HepG2 (cell line): ENCODE measurements around the gene HMGN1.

Source experiments
- CEBPG ChIP-seq: IDR thresholded peaks from 2 replicates; pipeline ENCODE4 v1.6.1; 2016
- CTCF ChIP-seq: sonication (generic); formaldehyde crosslinking; IDR thresholded peaks from 2 replicates; pipeline ENCODE4 v1.5.0; 2020; ENCODE audit warnings: mild to moderate bottlenecking, missing genetic modification reagents, moderate library complexity
- EZH2 ChIP-seq: conservative IDR thresholded peaks from 2 replicates; pipeline ENCODE4 v1.6.1; 2012; ENCODE audit warnings: mild to moderate bottlenecking, low read depth, low read length, moderate library complexity
- HDAC6 ChIP-seq: fragments of 200-600 bp; sonication (generic); IDR thresholded peaks from 2 replicates; pipeline ENCODE4 v1.7.0; 2017; ENCODE audit warnings: mild to moderate bottlenecking, antibody characterized with exemption, low read length, low read depth
- HNF4G ChIP-seq, 2 experiments: sonication (generic) in 1 of 2; formaldehyde crosslinking in 1 of 2; IDR thresholded peaks; 2 replicates each; pipeline versions ENCODE4 v1.4.0 to v1.6.1; 2011 to 2020; ENCODE audit warnings: borderline replicate concordance in 2 of 2, low read depth in 2 of 2, mild to moderate bottlenecking in 2 of 2, low read length in 1 of 2, missing genetic modification reagents in 1 of 2, moderate library complexity in 1 of 2
- IKZF5 ChIP-seq: IDR thresholded peaks from 2 replicates; pipeline ENCODE4 v1.6.1; 2018; ENCODE audit warnings: missing genetic modification reagents, mild to moderate bottlenecking, missing compliant biosample characterization
- MED13 ChIP-seq: sonication (generic); formaldehyde crosslinking; IDR thresholded peaks from 2 replicates; pipeline ENCODE4 v1.5.0; 2020; ENCODE audit warnings: missing genetic modification reagents
- MYC ChIP-seq: sonication (generic); formaldehyde crosslinking; IDR thresholded peaks from 2 replicates; pipeline ENCODE4 v1.9.0; 2021; ENCODE audit warnings: missing genetic modification reagents, borderline replicate concordance
- PRDM15 ChIP-seq: sonication (generic); formaldehyde crosslinking; IDR thresholded peaks from 2 replicates; pipeline ENCODE4 v1.4.0; 2020; ENCODE audit warnings: missing genetic modification reagents
- SMARCE1 ChIP-seq: fragments of 450-650 bp; IDR thresholded peaks from 2 replicates; pipeline ENCODE4 v1.6.1; 2017; ENCODE audit warnings: borderline replicate concordance
- ZNF614 ChIP-seq: IDR thresholded peaks from 2 replicates; pipeline ENCODE4 v1.6.1; 2018; ENCODE audit warnings: missing biosample characterization, missing genetic modification reagents, inconsistent platforms, borderline replicate concordance
- ZSCAN21 ChIP-seq: sonication (generic); formaldehyde crosslinking; IDR thresholded peaks from 2 replicates; pipeline ENCODE4 v1.8.0; 2022; ENCODE audit warnings: mild to moderate bottlenecking, missing genetic modification reagents, moderate library complexity, borderline replicate concordance
- TF ChIP-seq, protein P1 (sequence below): sonication (generic); formaldehyde crosslinking; IDR thresholded peaks from 2 replicates; pipeline ENCODE4 v1.5.0; 2020; ENCODE audit warnings: mild to moderate bottlenecking, missing genetic modification reagents
- TF ChIP-seq, protein P2 (sequence below): IDR thresholded peaks from 2 replicates; pipeline ENCODE4 v1.6.1; 2016; ENCODE audit warnings: missing compliant biosample characterization, missing genetic modification reagents, borderline replicate concordance

- TF ChIP-seq CEBPG (CRISPR knock-in tag) (no peak), ZSCAN21 (CRISPR knock-in tag) (no peak), SMARCE1 (no peak), HDAC6 (no peak), PRDM15 (CRISPR knock-in tag) (no peak), MYC (CRISPR knock-in tag) (no peak), HNF4G (IDR thresholded peaks at IDR 0.05; ENCODE audit: borderline replicate concordance, low read depth, low read length) (no peak), HNF4G (CRISPR knock-in tag; IDR thresholded peaks at IDR 0.05; ENCODE audit: borderline replicate concordance, low read depth) (no peak), ZNF614 (CRISPR knock-in tag) (no peak), EZH2 (no peak), CTCF (no peak), IKZF5 (CRISPR knock-in tag) (no peak), MED13 (CRISPR knock-in tag) (no peak)
- TF ChIP-seq, protein P1, sequence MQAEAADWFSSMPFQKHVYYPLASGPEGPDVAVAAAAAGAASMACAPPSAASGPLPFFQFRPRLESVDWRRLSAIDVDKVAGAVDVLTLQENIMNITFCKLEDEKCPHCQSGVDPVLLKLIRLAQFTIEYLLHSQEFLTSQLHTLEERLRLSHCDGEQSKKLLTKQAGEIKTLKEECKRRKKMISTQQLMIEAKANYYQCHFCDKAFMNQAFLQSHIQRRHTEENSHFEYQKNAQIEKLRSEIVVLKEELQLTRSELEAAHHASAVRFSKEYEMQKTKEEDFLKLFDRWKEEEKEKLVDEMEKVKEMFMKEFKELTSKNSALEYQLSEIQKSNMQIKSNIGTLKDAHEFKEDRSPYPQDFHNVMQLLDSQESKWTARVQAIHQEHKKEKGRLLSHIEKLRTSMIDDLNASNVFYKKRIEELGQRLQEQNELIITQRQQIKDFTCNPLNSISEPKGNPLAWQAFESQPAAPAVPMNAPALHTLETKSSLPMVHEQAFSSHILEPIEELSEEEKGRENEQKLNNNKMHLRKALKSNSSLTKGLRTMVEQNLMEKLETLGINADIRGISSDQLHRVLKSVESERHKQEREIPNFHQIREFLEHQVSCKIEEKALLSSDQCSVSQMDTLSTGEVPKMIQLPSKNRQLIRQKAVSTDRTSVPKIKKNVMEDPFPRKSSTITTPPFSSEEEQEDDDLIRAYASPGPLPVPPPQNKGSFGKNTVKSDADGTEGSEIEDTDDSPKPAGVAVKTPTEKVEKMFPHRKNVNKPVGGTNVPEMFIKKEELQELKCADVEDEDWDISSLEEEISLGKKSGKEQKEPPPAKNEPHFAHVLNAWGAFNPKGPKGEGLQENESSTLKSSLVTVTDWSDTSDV (CRISPR knock-in tag), result no peak
- TF ChIP-seq, protein P2, sequence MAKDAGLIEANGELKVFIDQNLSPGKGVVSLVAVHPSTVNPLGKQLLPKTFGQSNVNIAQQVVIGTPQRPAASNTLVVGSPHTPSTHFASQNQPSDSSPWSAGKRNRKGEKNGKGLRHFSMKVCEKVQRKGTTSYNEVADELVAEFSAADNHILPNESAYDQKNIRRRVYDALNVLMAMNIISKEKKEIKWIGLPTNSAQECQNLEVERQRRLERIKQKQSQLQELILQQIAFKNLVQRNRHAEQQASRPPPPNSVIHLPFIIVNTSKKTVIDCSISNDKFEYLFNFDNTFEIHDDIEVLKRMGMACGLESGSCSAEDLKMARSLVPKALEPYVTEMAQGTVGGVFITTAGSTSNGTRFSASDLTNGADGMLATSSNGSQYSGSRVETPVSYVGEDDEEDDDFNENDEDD (CRISPR knock-in tag), result no peak
Measured at GRCh38 chr21:39350094-39351005, 1.5 kb upstream of the HMGN1 start.
